Calu3 (cell line): ENCODE data around the gene FGGY. TPM values are rescaled to one million over a fixed set of nuclear protein-coding genes. Genes with fewer than 3 reads are reported as not detected.

Experiments
- BruUV-seq: library from RNA; stranded (reverse); fragments of 400-500 nt; replicated peaks from 2 replicates; lab custom pipeline; 2021; lab: Mats Ljungman, UMichigan
- CTCF ChIA-PET: fragments of 300-600 bp; sonication (Branson Sonifier 250); formaldehyde crosslinking; loops from one replicate; lab custom pipeline; 2022; ENCODE audit warnings: antibody characterized with exemption; lab: Charles Lee
- DNase-seq: peaks from one replicate; pipeline ENCODE4 v3.0.0; 2022
- H3K27ac Mint-ChIP-seq: one replicate; pipeline ENCODE4 v1.8.0; 2022; ENCODE audit warnings: mixed read lengths; ENCODE audit not compliant: unreplicated experiment
- H3K27me3 Mint-ChIP-seq: one replicate; pipeline ENCODE4 v1.8.0; 2022; ENCODE audit warnings: mixed read lengths; ENCODE audit not compliant: unreplicated experiment
- H3K36me3 Mint-ChIP-seq: one replicate; pipeline ENCODE4 v1.8.0; 2022; ENCODE audit warnings: mild to moderate bottlenecking, moderate library complexity, mixed read lengths; ENCODE audit not compliant: insufficient read depth, unreplicated experiment
- H3K4me1 Mint-ChIP-seq: one replicate; pipeline ENCODE4 v1.8.0; 2022; ENCODE audit warnings: mild to moderate bottlenecking, low read depth, mixed read lengths; ENCODE audit not compliant: unreplicated experiment
- H3K4me3 Mint-ChIP-seq: one replicate; pipeline ENCODE4 v1.8.0; 2022; ENCODE audit warnings: mild to moderate bottlenecking, low read depth, moderate library complexity, mixed read lengths; ENCODE audit not compliant: unreplicated experiment
- H3K9me3 Mint-ChIP-seq: one replicate; pipeline ENCODE4 v1.8.0; 2022; ENCODE audit warnings: low read depth, mixed read lengths; ENCODE audit not compliant: unreplicated experiment
- intact Hi-C: fragments of 100-400 bp; cut with micrococcal nuclease; formaldehyde crosslinking; loops from one replicate; pipeline ENCODE4 v1.10.0; 2022; ENCODE audit not compliant: unreplicated experiment
- total RNA-seq: library from RNA; stranded (reverse); gene quantifications from 2 replicates; pipeline ENCODE4 v1.2.3, GENCODE V29; 2022
- TF ChIP-seq, protein P1 (sequence below): fragments of 200-600 bp; IDR thresholded peaks from one replicate; pipeline ENCODE4 v1.8.0; 2022; ENCODE audit warnings: antibody characterized with exemption; ENCODE audit not compliant: unreplicated experiment

Gene FGGY
- total RNA-seq, 1 experiment from 2014 or later, result 11.1 TPM

GRCh38 chr1:59704716-59705115, 407.8 kb downstream of the FGGY start:
- Mint-ChIP-seq H3K4me1 (peaks cover 9% of the 10 kb centered on the region), H3K27me3 (no peaks in the 10 kb centered on the region), H3K9me3 (no peaks in the 10 kb centered on the region), H3K27ac (no peak overlapping the region), H3K36me3 (no peaks in the 10 kb centered on the region), H3K4me3 (no peak overlapping the region)
- TF ChIP-seq, protein P1, sequence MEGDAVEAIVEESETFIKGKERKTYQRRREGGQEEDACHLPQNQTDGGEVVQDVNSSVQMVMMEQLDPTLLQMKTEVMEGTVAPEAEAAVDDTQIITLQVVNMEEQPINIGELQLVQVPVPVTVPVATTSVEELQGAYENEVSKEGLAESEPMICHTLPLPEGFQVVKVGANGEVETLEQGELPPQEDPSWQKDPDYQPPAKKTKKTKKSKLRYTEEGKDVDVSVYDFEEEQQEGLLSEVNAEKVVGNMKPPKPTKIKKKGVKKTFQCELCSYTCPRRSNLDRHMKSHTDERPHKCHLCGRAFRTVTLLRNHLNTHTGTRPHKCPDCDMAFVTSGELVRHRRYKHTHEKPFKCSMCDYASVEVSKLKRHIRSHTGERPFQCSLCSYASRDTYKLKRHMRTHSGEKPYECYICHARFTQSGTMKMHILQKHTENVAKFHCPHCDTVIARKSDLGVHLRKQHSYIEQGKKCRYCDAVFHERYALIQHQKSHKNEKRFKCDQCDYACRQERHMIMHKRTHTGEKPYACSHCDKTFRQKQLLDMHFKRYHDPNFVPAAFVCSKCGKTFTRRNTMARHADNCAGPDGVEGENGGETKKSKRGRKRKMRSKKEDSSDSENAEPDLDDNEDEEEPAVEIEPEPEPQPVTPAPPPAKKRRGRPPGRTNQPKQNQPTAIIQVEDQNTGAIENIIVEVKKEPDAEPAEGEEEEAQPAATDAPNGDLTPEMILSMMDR, result no peak
- no peak for DNase-seq
- CTCF ChIA-PET, result no interaction called here
- no TSS peak for BruUV-seq
- intact Hi-C loops, result no loop called here

DNA sequence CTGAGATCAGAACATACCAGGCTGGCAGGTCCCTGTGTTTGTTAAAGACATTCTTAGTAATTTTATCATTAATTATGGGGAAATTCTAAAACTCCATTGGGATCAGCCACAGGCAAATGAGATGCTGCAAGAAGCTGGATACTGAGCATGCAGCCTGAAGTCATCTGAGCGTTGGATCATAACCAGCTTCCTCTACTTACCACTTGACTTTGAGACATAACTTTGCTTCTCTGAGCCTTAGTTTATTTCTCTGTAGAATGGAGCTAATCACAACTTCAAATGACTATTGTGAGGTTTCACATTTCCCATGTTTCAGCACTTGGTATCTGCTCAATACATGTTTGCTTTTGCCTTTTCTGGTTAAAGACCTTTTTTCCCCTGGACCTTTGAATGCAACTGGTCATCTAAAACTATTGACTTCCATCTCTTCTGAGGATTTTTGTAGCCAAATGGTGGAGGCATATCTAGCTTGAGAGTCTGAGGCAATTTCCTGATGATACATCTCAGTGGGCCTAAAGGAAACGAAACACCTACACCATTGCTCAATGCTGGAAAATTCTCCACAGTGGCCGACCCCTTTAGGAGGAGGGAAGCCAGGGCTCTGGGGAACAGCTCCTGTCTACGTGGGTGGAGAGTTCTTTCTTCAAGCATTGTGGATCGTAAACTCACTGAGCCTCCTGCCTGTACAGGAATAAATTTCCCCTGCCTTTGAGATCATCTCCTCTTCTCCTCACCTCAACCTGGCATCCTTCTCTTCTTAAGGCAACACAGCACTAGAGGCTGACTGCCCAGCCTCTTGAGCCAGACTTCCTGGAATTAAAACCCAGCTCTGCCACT, 408.8 kb downstream of the FGGY start:
- CTCF ChIA-PET, result interaction anchor here (0.7 kb wide), 1 partner anchor 10 kb away, joined by 3 read pairs; no protein-coding TSS in a partner anchor

GRCh38 chr1:59706303-59706599, 409.4 kb downstream of the FGGY start:
- DNase-seq, result no peak
- no peaks in the 10 kb centered on the region for H3K36me3 Mint-ChIP-seq
- no peak overlapping the region for H3K27ac Mint-ChIP-seq
- no peaks in the 10 kb centered on the region for H3K27me3 Mint-ChIP-seq
- TF ChIP-seq, protein P1, result no peak
- BruUV-seq, result no TSS peak
- no peak overlapping the region for H3K4me3 Mint-ChIP-seq
- CTCF ChIA-PET, result no interaction called here
- no peaks in the 10 kb centered on the region for H3K9me3 Mint-ChIP-seq
- H3K4me1 Mint-ChIP-seq, result peaks cover 9% of the 10 kb centered on the region
- intact Hi-C loops, result no loop called here

More for the DNA sequence above, 408.8 kb downstream of the FGGY start:
- Mint-ChIP-seq H3K4me1 (peaks cover 9% of the 10 kb centered on the region), H3K9me3 (no peaks in the 10 kb centered on the region), H3K27ac (no peak overlapping the region), H3K36me3 (no peaks in the 10 kb centered on the region), H3K4me3 (no peak overlapping the region), H3K27me3 (no peaks in the 10 kb centered on the region)
- intact Hi-C loops, result no loop called here
- no TSS peak for BruUV-seq
- DNase-seq, result no peak
- TF ChIP-seq, protein P1, result no peak

GRCh38 chr1:59707178-59707791, 410.4 kb downstream of the FGGY start:
- Mint-ChIP-seq H3K27me3 (no peaks in the 10 kb centered on the region), H3K9me3 (no peaks in the 10 kb centered on the region), H3K36me3 (no peaks in the 10 kb centered on the region), H3K27ac (no peak overlapping the region), H3K4me1 (peaks cover 9% of the 10 kb centered on the region), H3K4me3 (no peak overlapping the region)
- intact Hi-C loops, result no loop called here
- no TSS peak for BruUV-seq
- CTCF ChIA-PET, result no interaction called here
- TF ChIP-seq, protein P1, result no peak
- DNase-seq, result no peak
